Measurements from ENCODE around the gene RSAD1. TPM values are rescaled to one million over a fixed set of nuclear protein-coding genes. Genes with fewer than 3 reads are reported as not detected.

The RSAD1 gene
- total RNA-seq, 1 donor from 2014 or later = 42.2 TPM

DNA sequence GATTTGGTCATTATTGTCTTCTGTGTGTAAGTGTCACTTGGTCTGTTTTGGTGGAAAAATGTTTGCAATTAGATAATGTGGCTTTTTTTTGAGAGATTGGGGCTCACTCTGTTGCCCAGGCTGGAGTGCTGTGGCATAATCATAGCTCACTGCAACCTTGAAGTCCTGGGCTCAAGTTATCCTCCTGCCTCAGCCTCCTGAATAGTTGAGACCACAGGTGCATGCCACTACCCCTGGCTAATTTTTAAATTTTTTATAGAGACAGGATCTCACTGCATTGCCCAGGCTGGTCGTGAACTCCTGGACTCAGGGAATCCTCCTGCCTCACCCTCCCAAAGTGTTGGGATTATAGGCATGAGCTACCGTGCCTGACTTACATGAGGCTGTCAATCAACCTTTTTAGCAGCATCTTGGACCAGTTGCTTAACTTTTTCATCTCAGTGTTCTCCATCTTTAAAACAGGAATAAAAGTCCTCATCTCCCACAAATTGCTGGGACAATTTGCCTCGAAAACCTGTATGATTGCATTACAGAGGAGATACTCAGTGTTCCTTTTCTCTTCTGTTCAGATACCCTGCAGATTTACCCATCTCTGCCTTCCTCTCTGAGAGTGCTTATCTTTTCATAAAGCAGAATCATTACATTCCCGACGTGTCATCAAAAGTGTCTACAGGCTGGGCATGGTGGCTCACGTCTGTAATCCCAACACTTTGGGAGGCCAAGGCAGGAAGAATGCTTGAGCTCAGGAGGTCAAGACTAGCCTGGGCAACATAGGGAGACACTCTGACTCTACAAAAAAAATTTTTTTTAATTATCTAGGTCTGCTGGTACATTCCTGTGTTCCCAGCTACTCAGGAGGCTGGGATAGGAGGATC is 33.6 kb upstream of the RSAD1 start:
- no peaks in the 10 kb centered on the region for H3K27me3 Mint-ChIP-seq
- no peaks in the 10 kb centered on the region for H3K4me1 Mint-ChIP-seq
- DNase-seq = no peak
- peaks cover 7% of the 10 kb centered on the region for H3K36me3 Mint-ChIP-seq (ENCODE audit: low read depth)
- ChIA-PET POLR2A (no interaction called here), CTCF (no interaction called here)
- TF ChIP-seq, protein P1, sequence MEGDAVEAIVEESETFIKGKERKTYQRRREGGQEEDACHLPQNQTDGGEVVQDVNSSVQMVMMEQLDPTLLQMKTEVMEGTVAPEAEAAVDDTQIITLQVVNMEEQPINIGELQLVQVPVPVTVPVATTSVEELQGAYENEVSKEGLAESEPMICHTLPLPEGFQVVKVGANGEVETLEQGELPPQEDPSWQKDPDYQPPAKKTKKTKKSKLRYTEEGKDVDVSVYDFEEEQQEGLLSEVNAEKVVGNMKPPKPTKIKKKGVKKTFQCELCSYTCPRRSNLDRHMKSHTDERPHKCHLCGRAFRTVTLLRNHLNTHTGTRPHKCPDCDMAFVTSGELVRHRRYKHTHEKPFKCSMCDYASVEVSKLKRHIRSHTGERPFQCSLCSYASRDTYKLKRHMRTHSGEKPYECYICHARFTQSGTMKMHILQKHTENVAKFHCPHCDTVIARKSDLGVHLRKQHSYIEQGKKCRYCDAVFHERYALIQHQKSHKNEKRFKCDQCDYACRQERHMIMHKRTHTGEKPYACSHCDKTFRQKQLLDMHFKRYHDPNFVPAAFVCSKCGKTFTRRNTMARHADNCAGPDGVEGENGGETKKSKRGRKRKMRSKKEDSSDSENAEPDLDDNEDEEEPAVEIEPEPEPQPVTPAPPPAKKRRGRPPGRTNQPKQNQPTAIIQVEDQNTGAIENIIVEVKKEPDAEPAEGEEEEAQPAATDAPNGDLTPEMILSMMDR (IDR thresholded peaks at IDR 0.05) = no peak
- no peaks in the 10 kb centered on the region for H3K9me3 Mint-ChIP-seq
- H3K4me3 Mint-ChIP-seq = no peak overlapping the region
- ATAC-seq (ENCODE audit: low read depth) = no peak
- no peak overlapping the region for H3K27ac Mint-ChIP-seq
- intact Hi-C loops (cut with micrococcal nuclease) = no loop called here

DNA sequence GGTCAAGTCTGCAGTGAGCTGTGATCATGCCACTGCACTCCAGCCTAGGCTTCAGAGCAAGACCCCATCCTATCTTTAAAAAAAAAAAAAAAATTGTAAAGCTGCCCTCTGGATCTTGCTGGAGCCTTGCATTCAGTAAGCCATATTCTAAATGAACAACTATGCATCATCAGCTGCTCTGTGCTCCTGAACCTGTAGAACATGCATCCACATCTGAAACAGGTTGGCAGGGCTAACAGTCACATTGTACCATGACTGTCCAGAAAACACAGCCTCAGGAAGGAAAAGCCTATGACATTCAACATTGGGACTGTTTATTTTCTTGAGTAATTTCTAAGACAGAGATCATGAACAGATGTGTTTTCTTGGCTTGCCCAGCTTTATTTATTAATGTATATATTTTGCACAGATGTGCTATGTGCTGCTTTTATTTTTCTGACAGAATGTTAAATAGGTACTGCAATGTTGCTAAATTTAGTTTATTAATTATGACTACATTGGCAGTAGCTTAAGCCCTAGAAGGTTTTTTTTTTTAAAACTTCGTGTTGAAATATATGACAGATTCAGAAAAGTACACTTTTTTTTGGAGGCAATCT is 32.8 kb upstream of the RSAD1 start:
- ATAC-seq (ENCODE audit: low read depth) (no peak), DNase-seq (no peak)
- no peak overlapping the region for H3K27ac Mint-ChIP-seq
- no peaks in the 10 kb centered on the region for H3K27me3 Mint-ChIP-seq
- H3K36me3 Mint-ChIP-seq (ENCODE audit: low read depth) = peaks cover 6% of the 10 kb centered on the region
- TF ChIP-seq, protein P1 (IDR thresholded peaks at IDR 0.05) = no peak
- CTCF ChIA-PET = no interaction called here
- no peaks in the 10 kb centered on the region for H3K4me1 Mint-ChIP-seq
- intact Hi-C loops (cut with micrococcal nuclease) = no loop called here
- H3K4me3 Mint-ChIP-seq = no peak overlapping the region
- H3K9me3 Mint-ChIP-seq = no peaks in the 10 kb centered on the region
- POLR2A ChIA-PET = no interaction called here

GRCh38 chr17:50447870-50448595 is 30.6 kb upstream of the RSAD1 start:
- peaks cover 6% of the 10 kb centered on the region for H3K36me3 Mint-ChIP-seq (ENCODE audit: low read depth)
- H3K4me1 Mint-ChIP-seq = peaks cover 16% of the 10 kb centered on the region
- intact Hi-C loops (cut with micrococcal nuclease) = no loop called here
- no peak for DNase-seq
- H3K27ac Mint-ChIP-seq = no peak overlapping the region
- H3K27me3 Mint-ChIP-seq = no peaks in the 10 kb centered on the region
- POLR2A ChIA-PET = no interaction called here
- H3K9me3 Mint-ChIP-seq = no peaks in the 10 kb centered on the region
- no peak for ATAC-seq (ENCODE audit: low read depth)
- CTCF ChIA-PET = no interaction called here
- TF ChIP-seq, protein P1 (IDR thresholded peaks at IDR 0.05) = no peak
- no peak overlapping the region for H3K4me3 Mint-ChIP-seq

- no peak for DNase-seq
- Mint-ChIP-seq H3K4me1 (peaks cover 22% of the 10 kb centered on the region), H3K27me3 (no peaks in the 10 kb centered on the region), H3K27ac (no peak overlapping the region), H3K36me3 (ENCODE audit: low read depth) (peaks cover 4% of the 10 kb centered on the region), H3K4me3 (no peak overlapping the region), H3K9me3 (no peaks in the 10 kb centered on the region)
- TF ChIP-seq, protein P1 (IDR thresholded peaks at IDR 0.05) = no peak
- ATAC-seq (ENCODE audit: low read depth) = no peak
- intact Hi-C loops (cut with micrococcal nuclease) = no loop called here
- ChIA-PET CTCF (no interaction called here), POLR2A (no interaction called here)
Measured at GRCh38 chr17:50448643-50449042, 30.0 kb upstream of the RSAD1 start.

Data from activated B cell treated with CpG ODN at 0.5 μM for 24 hours (primary cell).